ENCODE data around the gene MLLT10.
A peak's percentile ranks its signal among the peaks of the same experiment; 100 is the strongest.
"Not testable (repeated sequence)": the region's sequence is repeated elsewhere in the genome, so short reads cannot be mapped to it uniquely, and the experiment has no call there.

The MLLT10 gene

GRCh38 chr10:21529032-21529910 is 4.8 kb upstream of the MLLT10 start:
- no peak for DNase-seq

DNA sequence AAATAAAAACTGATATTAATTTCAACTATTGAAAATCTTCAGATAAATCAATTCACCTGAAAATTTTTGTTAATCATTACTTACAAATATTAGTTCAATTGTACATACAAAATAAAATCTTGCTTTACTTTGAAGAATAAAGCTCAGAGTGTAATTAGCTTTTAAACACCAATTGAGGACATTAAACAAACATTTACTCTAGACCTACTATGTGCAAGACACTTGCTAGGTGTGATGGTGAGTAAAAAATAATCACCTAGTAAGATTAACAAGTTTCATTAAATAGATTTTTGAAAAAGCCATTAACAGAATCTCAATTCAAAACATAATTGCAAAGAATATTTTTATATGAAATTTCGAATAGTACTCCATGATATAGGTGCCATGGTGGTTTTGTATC is 3.9 kb upstream of the MLLT10 start:
- DNase-seq: no peak

DNA sequence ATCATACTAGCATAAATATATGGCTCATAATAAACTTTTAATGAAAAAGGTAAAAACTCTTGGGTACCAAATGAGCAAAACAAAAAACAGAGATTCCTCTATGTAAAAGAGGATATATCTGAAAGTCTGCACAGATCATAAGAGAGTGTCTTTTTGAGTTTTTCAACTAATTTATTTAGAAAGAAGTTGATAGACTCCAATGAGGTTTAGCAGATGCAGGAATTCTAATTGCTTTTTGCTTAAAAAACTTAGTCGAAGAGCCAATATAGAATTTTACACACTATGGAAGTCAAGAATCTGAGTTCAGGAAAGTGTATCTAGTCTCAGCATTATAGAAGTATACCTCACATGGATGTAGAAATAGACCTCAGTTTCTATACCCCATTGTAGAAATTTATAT is 3.4 kb upstream of the MLLT10 start:
- no peak for DNase-seq

DNA sequence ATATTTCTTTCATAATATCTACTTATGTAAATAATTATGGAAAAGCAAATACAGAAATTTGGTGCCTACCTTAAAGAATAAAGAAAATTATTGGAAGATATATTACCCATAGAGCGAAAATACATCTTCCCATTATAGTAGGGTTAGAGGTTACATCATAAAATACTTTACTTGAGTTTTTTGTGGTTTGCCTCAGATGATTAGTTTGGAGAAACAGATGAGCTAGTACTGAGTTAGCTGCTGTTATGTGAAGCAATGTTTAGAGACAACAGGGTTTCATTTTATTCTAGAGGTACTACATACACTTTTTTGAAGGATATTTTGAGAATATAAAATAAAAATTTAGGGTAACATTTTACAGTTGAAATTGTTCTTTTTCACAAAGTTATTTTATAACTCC is 2.9 kb upstream of the MLLT10 start:
- DNase-seq: no peak

DNA sequence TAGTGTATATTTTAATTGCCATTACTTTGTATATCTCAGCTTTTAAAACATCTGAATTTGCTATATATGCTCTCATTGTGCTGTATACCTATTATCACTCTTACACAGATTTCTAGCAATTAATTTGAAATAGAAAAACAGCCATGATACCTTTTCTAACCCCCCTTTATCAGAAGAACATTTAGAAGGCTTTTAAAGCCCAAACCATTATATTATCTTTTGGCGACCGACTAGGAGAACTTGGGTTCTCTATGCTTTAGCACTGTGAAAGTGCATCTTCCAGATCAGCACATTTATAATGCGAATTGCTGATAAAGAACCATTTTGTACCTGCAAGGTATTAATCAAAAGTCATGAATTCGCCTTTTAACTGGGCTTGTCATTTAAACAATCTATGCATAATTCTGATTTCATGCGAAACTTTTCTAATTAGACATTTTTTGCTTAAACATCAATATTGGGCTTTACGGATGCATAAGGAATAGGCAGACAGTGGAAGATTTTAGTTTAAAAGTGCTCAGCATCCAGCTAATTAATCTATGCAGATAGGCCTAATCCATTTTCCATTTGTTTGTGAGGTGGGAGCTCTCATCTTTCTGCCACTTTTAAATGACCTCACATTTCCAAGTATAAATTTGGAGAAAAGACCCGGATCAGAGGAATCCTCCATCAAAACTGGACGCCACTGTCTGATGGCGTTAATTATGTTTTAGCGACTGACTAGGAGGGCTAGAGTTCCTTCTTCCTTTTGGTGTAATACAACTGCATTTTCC is 1.2 kb upstream of the MLLT10 start:
- no peak for DNase-seq

- DNase-seq: no peak
Observed at GRCh38 chr10:21534280-21534586, 201 bp downstream of the MLLT10 start.

GRCh38 chr10:21534604-21535493 is 817 bp downstream of the MLLT10 start:
- peak; percentile 77 for DNase-seq

GRCh38 chr10:21535494-21535965 is 1.5 kb downstream of the MLLT10 start:
- no peak for DNase-seq

DNA sequence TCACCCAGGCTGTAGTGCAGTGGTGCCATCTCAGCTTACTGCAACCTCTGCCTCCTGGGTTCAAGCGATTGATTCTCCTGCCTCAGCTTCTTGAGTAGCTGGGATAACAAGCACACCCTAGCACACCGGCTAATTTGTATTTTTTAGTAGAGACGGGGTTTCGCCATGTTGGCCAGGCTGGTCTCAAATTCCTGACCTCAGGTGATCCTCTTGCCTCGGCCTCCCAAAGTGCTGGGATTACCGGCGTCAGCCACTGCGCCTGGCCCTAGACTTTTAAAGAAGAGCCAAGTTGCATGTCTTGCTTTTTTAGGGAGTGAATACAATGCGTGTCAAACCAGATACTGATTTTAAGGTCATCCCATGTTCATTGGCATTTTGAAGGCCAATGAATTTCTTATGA is 1.9 kb downstream of the MLLT10 start:
- DNase-seq: not testable (repeated sequence)

DNA sequence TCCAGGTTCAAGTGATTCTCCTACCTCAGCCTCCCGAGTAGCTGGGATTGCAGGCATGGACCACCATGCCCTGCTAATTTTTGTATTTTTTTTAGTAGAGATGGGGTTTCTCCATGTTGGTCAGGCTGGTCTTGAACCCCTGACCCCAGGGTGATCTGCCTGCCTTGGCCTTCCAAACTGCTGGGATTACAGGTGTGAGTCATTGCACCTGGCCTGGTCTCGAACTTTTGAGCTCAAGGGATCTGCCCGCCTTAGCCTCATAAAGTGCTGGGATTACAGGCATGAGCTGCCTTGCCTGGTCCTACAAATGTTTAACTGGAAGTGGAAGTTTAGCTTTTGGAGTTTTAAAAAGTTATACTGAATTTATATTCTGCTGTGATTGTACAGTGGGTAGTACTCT is 2.8 kb downstream of the MLLT10 start:
- DNase-seq: no peak

GRCh38 chr10:21540701-21541100 is 6.7 kb downstream of the MLLT10 start:
- DNase-seq: not testable (repeated sequence)

DNA sequence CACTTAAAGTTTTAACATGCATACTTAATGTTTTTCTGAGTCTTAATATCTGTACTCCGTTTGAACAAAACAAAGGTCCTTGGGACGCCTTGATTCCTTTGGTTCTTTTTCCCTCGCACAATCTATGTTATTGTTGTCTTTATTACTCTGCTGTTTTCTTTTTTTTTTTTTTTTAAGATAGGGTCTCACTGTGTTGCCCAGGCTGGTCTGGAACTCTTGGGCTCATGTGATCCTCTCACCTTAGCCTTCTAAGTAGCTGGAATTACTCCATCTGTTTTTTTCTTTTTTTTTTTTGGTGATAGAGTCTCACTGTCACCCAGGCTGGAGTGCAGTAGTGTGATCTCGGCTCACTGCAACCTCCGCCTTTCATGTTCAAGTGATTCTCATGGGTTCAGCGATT is 13.2 kb downstream of the MLLT10 start:
- no peak for DNase-seq

- no peak for DNase-seq
Observed at GRCh38 chr10:21552638-21553037, 18.6 kb downstream of the MLLT10 start.

DNA sequence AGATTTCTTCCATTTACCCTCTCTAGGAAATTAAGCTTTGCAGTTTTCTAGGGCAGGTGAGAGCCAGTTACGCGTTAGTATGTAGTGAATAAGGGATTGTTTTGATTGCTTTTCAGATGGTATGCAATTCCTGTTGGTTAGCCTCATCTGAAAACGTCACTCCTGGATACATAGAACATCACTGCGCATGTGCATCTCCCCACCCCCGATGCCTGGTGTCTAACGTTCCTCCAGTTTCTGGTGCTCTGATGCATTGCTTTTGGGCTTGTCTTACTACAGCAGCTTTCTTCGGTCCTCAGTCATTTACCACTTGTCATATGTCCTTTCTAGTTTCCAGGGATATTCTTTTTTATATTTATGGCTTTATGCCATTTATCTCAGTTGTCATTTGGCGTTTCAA is 22.5 kb downstream of the MLLT10 start:
- DNase-seq: no peak

DNA sequence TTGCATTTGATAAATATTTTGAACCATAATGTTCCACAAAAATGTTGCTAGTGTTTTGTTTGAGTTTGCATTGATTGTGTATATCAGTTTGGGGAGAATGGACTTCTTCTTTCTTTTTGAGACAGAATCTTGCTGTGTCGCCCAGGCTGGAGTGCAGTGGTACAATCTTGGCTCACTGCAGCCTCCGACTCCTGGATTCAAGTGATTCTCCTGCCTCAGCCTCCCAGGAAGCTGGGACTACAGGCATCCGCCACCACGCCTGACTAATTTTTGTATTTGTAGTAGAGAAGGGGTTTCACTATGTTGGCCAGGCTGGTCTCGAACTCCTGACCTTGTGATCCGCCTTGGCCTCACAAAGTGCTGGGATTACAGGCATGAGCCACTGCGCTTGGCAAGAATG is 25.0 kb downstream of the MLLT10 start:
- not testable (repeated sequence) for DNase-seq

GRCh38 chr10:21570761-21571521 is 36.9 kb downstream of the MLLT10 start:
- no peak for DNase-seq

DNA sequence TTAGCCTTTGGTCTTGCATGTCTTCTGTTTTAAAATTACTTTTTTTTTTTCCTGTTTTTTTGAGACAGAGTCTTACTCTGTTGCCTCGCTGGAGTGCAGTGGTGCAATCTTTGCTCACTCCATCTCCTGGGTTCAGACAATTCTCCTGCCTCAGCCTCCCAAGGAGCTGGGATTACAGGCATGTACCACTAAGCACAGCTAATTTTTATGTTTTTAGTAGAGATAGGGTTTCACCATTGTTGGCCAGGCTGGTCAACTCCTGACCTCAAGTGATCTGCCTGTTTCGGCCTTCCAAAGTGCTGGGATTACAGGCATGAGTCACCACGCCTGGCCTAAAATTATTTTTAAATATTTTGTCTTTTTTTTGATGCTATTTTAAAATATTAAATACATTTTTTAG is 38.5 kb downstream of the MLLT10 start:
- DNase-seq: no peak

- not testable (repeated sequence) for DNase-seq
Observed at GRCh38 chr10:21574514-21574913, 40.5 kb downstream of the MLLT10 start.

DNA sequence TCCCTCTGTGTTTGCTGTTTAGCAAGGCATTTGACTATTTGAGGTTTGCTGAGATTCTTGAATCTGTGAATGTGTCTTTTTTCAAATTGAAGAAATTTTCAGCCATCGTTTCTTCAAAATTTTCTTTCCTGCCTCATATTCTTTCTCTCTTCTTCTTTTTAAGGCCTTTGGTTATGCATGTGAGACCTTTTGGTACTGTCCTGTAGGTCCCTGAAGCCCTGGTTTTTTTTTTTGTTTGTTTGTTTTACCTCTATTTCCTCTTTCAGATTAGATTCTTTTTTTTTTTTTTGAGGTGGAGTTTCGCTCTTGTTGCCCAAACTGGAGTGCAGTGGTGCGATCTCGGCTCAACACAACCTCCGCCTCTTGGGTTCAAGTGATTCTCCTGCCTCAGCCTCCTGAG is 45.3 kb downstream of the MLLT10 start:
- DNase-seq: no peak

DNA sequence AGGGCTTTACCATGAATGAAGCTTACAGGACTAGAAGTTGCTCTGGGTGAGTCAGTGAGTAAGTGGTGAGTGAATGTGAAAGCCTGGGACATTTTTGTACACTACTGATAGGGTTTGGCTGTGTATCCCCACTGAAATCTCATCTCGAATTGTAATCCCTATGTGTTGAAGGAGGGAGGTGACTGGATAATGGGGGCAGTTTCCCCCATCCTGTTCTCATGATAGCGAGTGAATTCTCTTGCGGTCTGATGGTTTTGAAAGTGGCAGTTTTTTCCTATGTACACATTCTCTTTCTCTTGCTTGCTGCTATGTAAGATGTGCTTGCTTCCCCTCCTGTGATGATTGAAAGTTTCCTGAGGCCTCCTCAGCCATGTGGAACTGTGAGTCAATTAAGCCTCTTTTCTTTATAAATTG is 47.4 kb downstream of the MLLT10 start:
- DNase-seq: not testable (repeated sequence)

DNA sequence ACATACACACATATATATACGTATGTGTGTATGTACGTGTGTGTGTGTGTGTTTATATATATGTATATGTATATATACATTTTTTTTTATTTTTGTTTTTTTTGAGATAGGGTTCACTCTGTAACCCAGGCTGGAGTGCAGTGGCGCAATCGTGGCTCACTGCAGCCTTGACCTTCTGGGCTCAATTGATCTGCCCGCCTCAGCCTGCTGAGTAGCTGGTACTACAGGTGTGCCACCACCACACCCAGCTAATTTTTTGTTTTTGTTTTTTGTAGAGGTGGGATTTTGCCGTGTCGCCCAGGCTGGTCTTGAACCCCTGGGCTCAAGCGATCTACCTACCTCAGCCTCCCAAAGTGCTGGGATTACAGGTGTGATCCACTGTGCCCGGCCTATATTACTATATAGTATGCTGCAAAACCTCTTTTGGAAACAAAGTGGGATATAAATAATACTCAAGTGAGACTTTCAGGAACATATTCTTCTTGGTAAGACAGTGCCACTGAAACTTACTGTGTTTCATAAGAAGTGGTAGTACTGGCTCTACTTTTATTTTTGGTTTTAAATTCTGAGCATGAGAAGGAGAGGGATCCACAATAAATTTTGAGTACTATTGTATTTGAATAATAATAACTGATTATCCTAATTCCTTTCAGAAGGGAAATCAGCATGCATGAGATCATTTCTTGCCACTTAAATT is 51.0 kb downstream of the MLLT10 start:
- no peak for DNase-seq

- no peak for DNase-seq
Observed at GRCh38 chr10:21587391-21587790, 53.4 kb downstream of the MLLT10 start.
